Measurements from ENCODE around the gene OVCH2. TPM values are rescaled to one million over a fixed set of nuclear protein-coding genes. Genes with fewer than 3 reads are reported as not detected.

Gene OVCH2
- total RNA-seq, 1 donor from 2014 or later: under 0.01 TPM

DNA sequence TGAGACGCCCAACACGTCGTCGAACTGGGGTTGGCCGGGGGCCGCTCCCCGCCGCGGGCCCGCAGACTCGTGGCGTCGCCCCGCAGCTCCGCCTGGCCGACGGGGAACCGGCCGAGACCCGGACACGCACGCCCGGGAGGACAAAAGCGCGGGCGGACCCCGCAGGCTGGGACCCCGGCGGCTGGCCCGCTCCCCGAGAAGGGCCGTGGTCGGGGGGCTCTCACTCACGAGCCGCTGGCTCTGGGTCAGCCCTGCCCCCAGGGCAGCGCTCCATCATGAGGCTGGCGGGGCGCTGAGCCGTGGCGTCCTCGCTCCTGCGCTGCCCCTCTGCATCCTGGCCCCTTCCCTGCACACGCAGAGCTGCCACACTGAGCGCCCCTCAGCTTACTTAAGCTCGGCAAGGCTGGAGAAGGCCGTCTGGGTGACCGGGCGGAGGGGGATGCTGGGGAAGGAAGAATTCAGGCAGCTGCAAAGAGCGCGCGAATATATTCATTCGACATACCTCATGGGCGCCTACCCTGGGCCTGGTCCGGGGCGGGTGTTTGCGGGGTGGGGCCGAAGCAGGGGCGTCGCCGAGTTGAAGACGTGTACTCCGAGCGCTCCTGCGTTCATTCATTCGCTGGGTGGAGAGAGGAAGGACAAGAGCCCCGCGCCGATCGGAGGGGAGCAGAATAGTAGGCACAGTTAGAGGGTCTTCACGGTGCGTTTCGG is 32.4 kb downstream of the OVCH2 start:
- FAIRE-seq: no peak
- Histone ChIP-seq H3K27me3 (ENCODE audit: control insufficient read depth, insufficient read depth, low read length) (no peaks in the 10 kb centered on the region), H3K36me3 (ENCODE audit: control insufficient read depth, insufficient read depth, low read length) (no peaks in the 10 kb centered on the region), H3K4me3 (ENCODE audit: low read depth, low read length) (peak overlapping the region; percentile 49)
- DNase-seq (ENCODE audit: low read depth): peak; percentile 16
- TF ChIP-seq, protein P1, sequence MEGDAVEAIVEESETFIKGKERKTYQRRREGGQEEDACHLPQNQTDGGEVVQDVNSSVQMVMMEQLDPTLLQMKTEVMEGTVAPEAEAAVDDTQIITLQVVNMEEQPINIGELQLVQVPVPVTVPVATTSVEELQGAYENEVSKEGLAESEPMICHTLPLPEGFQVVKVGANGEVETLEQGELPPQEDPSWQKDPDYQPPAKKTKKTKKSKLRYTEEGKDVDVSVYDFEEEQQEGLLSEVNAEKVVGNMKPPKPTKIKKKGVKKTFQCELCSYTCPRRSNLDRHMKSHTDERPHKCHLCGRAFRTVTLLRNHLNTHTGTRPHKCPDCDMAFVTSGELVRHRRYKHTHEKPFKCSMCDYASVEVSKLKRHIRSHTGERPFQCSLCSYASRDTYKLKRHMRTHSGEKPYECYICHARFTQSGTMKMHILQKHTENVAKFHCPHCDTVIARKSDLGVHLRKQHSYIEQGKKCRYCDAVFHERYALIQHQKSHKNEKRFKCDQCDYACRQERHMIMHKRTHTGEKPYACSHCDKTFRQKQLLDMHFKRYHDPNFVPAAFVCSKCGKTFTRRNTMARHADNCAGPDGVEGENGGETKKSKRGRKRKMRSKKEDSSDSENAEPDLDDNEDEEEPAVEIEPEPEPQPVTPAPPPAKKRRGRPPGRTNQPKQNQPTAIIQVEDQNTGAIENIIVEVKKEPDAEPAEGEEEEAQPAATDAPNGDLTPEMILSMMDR (IDR thresholded peaks at IDR 0.05; ENCODE audit: insufficient read depth, low read length, severe bottlenecking): no peak

DNA sequence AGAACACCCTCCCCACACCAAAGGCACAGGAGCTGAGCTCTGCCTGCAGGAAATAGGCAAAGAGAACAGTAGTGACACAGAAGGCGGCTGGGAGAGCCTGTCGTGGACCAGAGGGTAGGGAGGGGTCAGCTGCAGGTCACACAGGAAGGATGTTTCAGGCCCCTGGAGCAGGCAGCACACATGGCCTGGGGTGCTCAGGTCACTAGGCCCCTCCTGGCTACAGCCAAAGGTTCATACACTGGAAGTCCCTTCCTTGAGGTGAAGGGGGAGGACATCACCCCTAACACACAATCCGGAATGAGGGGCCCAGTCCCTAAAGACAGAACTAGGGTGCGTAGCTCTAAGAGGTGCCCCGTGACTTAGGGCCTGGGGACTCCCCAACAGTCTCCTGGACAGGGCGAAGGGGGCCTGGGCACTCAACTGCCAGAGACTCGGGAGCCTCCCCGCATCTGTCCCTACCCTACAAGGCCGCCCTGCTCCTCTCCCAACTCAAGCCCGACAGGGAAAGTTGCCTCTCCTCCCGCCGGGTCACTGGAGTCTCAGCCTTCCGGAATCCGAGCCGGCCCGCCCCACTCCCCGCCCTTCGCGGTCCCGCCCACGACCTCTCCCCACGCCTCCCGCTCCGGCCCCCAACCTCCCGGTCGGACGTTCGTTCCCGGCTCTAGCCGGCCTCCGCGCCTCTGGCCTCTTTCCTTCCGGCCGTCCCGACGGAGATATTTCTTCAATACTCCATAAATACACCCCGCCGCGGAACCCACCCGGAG is 33.1 kb downstream of the OVCH2 start, which contains the start of gene CYB5R2:
Gene CYB5R2, minus strand, starts transcription at position 541 of the 764 bp plus-strand sequence. CDS start 675 bp downstream, outside the sequence.
- no peaks in the 10 kb centered on the region for H3K36me3 ChIP-seq (ENCODE audit: control insufficient read depth, insufficient read depth, low read length)
- H3K4me3 ChIP-seq (ENCODE audit: low read depth, low read length): peak within 1 kb of the TSS; percentile 49
- DNase-seq (ENCODE audit: low read depth) (peak; percentile 18), FAIRE-seq (no peak)
- no peaks in the 10 kb centered on the region for H3K27me3 ChIP-seq (ENCODE audit: control insufficient read depth, insufficient read depth, low read length)
- TF ChIP-seq, protein P1 (IDR thresholded peaks at IDR 0.05; ENCODE audit: insufficient read depth, low read length, severe bottlenecking): no peak

DNA sequence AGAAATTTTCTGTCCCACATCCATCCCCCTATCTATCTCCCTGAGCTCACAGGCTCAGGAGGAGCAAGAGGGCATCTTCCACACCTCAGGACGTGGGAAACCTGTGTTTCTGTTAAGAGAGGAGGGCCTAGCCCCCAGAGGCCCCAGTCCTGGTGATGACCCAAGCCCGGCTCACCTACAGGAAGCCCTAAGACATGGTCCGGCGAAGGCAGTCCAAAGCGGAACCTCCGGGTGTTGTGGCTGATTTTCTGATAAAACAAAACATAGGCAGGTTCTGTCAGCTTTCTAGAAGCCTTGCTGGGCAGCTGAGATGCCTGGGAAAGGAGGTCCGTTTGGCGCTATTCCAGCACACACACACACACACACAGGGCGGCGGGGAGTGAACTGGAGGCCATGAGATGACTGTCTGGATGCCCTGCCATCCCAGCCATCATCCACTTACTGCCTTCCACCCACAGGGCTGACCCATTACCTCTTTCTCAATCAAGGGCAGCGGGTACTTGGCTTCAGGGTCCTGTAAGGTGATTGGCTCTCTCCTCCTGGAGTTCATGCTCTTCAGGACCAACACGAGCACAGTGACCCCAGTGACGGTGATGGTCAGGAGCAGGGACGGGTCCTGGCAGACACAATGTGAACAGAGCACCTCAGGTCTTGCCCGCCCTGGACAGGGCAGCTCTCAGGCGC is 33.9 kb downstream of the OVCH2 start:
- TF ChIP-seq, protein P1 (IDR thresholded peaks at IDR 0.05; ENCODE audit: insufficient read depth, low read length, severe bottlenecking): no peak
- H3K27me3 ChIP-seq (ENCODE audit: control insufficient read depth, insufficient read depth, low read length): no peaks in the 10 kb centered on the region
- FAIRE-seq (no peak), DNase-seq (ENCODE audit: low read depth) (no peak)
- no peaks in the 10 kb centered on the region for H3K36me3 ChIP-seq (ENCODE audit: control insufficient read depth, insufficient read depth, low read length)
- no peak overlapping the region for H3K4me3 ChIP-seq (ENCODE audit: low read depth, low read length)

DNA sequence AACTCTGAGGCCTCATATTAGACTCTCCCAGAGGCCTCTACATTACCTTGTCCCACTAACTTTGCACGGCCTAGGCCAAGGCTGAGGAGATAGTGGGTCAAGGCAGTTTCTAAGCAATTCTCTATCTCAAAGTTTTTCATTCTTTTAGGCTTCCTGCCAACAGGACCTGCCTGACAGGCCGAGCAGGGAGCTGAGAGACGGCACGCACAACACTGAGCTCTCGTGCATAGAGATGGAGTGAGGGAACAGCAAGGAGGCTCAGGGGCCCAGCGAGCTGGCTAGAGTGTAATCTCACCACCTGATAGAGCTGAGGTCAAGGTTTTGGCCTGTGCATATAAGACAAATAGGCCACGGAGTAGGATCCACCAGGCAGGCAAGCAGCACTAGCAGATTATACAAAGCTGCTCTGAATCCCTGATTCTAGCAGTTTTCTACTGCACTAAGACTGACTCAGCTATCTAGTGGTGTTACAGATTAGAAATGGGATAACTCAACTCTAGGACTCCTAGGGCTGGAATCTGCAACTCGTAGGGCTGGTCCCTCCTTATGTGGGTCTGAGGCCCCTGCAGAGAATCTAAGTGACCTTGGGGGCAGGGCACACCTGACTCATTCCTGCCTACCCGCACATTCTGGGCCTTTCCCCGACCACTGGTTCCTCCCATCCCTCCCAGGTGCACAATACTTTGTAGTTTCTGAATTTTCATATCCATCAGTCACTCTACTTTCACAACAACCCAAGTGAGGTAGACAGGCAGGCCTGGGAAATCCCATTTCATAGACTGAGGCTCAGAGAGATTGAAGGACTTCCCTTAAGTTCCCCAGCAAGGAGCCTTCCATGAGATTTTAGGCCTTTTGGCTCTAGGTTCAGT is 34.7 kb downstream of the OVCH2 start:
- DNase-seq (ENCODE audit: low read depth): peak; percentile 50
- Histone ChIP-seq H3K36me3 (ENCODE audit: control insufficient read depth, insufficient read depth, low read length) (no peaks in the 10 kb centered on the region), H3K4me3 (ENCODE audit: low read depth, low read length) (no peak overlapping the region), H3K27me3 (ENCODE audit: control insufficient read depth, insufficient read depth, low read length) (no peaks in the 10 kb centered on the region)
- TF ChIP-seq, protein P1 (IDR thresholded peaks at IDR 0.05; ENCODE audit: insufficient read depth, low read length, severe bottlenecking): no peak
- FAIRE-seq: no peak

DNA sequence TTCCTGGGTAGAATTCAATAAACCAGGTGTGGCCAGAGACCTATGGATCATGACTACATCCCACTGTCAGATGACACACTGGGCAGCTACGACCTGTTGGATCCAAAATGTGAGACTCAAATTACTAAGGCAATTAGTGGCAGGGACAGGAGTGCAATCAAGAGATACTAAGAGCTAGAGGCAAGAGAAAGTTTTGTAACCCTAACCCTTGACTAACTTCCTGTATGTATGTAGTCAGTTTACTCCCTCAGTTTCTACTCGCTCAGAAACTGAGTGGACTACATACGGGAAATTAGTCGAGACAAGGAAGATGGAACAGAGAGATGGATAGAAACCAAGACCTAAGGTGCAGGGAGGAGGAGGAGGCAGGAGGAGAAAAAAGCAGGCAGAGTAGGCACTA is 35.6 kb downstream of the OVCH2 start:
- no peaks in the 10 kb centered on the region for H3K27me3 ChIP-seq (ENCODE audit: control insufficient read depth, insufficient read depth, low read length)
- TF ChIP-seq, protein P1 (IDR thresholded peaks at IDR 0.05; ENCODE audit: insufficient read depth, low read length, severe bottlenecking): no peak
- DNase-seq (ENCODE audit: low read depth) (peak; percentile 53), FAIRE-seq (no peak)
- no peak overlapping the region for H3K4me3 ChIP-seq (ENCODE audit: low read depth, low read length)
- H3K36me3 ChIP-seq (ENCODE audit: control insufficient read depth, insufficient read depth, low read length): peaks cover 2% of the 10 kb centered on the region
